ENCODE results near the gene ZNF775. TPM values are rescaled to one million over a fixed set of nuclear protein-coding genes. Genes with fewer than 3 reads are reported as not detected.

The ZNF775 gene
- polyA plus RNA-seq, 1 experiment, result 2.2 TPM

GRCh38 chr7:150442811-150443210, 63.7 kb downstream of the ZNF775 start:
- ChIA-PET POLR2A (no interaction called here), CTCF (no interaction called here)
- H3K27ac ChIP-seq (ENCODE audit: low read depth, low read length), result no peak overlapping the region
- H3K4me3 ChIP-seq (ENCODE audit: low read depth, low read length), result no peak overlapping the region
- H3K9me3 ChIP-seq (ENCODE audit: control insufficient read depth, insufficient read depth, low read length), result peaks cover 16% of the 10 kb centered on the region
- H3K27me3 ChIP-seq (ENCODE audit: control insufficient read depth, insufficient read depth, low read length), result no peaks in the 10 kb centered on the region
- no peak for TF ChIP-seq CTCF (IDR thresholded peaks at IDR 0.05; ENCODE audit: low read depth, low read length)
- no peak for DNase-seq (ENCODE audit: low read depth, low spot score)

DNA sequence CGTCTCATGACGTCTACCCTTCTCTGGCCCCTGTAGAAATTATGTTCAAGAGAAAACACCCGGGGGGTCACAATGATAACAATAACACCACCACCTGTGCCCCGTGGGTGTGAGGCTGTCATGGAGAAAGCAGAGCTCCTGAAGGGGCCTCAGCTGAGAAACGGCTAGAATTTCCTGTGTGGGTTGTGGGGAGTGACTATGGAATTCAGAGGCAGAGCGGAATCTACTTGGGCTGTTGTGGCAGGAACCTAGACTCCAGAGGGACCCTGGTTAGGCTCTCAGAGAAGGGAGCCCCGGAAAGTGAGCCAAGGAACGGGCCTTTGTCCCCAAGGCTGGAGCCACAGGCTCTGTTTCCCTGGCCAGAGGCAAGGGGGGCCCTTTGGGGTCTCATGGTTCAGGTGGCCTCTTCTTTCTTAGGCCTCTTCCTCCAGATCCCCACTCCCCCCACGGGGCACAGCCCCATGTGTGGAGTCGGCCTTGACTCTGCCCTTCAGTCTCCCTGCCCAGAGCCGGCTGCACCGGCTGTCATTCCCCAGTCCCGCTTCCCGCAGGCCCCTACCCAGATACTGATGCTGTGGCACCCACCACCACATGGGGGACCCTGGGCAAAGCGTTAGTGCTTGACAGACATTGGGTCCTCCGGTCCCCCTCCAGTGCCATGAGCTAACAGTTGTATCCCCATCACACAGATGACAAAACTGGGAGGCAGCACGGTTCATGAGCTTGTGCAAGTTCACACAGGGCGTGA, 64.8 kb downstream of the ZNF775 start:
- no peak overlapping the region for H3K27ac ChIP-seq (ENCODE audit: low read depth, low read length)
- peaks cover 16% of the 10 kb centered on the region for H3K9me3 ChIP-seq (ENCODE audit: control insufficient read depth, insufficient read depth, low read length)
- H3K4me3 ChIP-seq (ENCODE audit: low read depth, low read length), result no peak overlapping the region
- peaks cover 2% of the 10 kb centered on the region for H3K27me3 ChIP-seq (ENCODE audit: control insufficient read depth, insufficient read depth, low read length)
- no peak for TF ChIP-seq CTCF (IDR thresholded peaks at IDR 0.05; ENCODE audit: low read depth, low read length)
- POLR2A ChIA-PET, result no interaction called here
- DNase-seq (ENCODE audit: low read depth, low spot score), result no peak
- CTCF ChIA-PET, result interaction anchor here (1.6 kb wide), 1 partner anchor 12 kb away, joined by 4 read pairs; no protein-coding TSS in a partner anchor

GRCh38 chr7:150444674-150445365, 65.7 kb downstream of the ZNF775 start:
- Histone ChIP-seq H3K27ac (ENCODE audit: low read depth, low read length) (no peak overlapping the region), H3K27me3 (ENCODE audit: control insufficient read depth, insufficient read depth, low read length) (peaks cover 9% of the 10 kb centered on the region), H3K4me3 (ENCODE audit: low read depth, low read length) (no peak overlapping the region), H3K9me3 (ENCODE audit: control insufficient read depth, insufficient read depth, low read length) (peaks cover 16% of the 10 kb centered on the region)
- DNase-seq (ENCODE audit: low read depth, low spot score), result no peak
- POLR2A ChIA-PET, result no interaction called here
- CTCF ChIA-PET, result interaction anchor here (0.9 to 1.6 kb wide), 2 partner anchors 13 to 89 kb away, joined by 3 to 4 read pairs; no protein-coding TSS in a partner anchor
- TF ChIP-seq CTCF (IDR thresholded peaks at IDR 0.05; ENCODE audit: low read depth, low read length), result no peak

- POLR2A ChIA-PET, result no interaction called here
- Histone ChIP-seq H3K4me3 (ENCODE audit: low read depth, low read length) (no peak overlapping the region), H3K9me3 (ENCODE audit: control insufficient read depth, insufficient read depth, low read length) (peaks cover 16% of the 10 kb centered on the region), H3K27me3 (ENCODE audit: control insufficient read depth, insufficient read depth, low read length) (peaks cover 17% of the 10 kb centered on the region), H3K27ac (ENCODE audit: low read depth, low read length) (no peak overlapping the region)
- no peak for TF ChIP-seq CTCF (IDR thresholded peaks at IDR 0.05; ENCODE audit: low read depth, low read length)
- DNase-seq (ENCODE audit: low read depth, low spot score), result no peak
- CTCF ChIA-PET, result interaction anchor here (1.2 kb wide), 1 partner anchor 12 kb away, joined by 4 read pairs; no protein-coding TSS in a partner anchor
Observed at GRCh38 chr7:150446288-150446938, 67.3 kb downstream of the ZNF775 start.

Other genes with a start within 250 kb of the ZNF775 start
- gene LRRC61, start 56.0 kb upstream of the ZNF775 start, polyA plus RNA-seq (2011; rRNA removed), result 0.17 and 0.57 TPM in 2 replicates
- 0.31 and 0.36 TPM in 2 replicates for gene ACTR3C, start 55.8 kb upstream of the ZNF775 start, polyA plus RNA-seq (2011; rRNA removed)
- gene RARRES2, start 37.7 kb upstream of the ZNF775 start, polyA plus RNA-seq (2011; rRNA removed), result 6.7 and 7.0 TPM in 2 replicates
- gene REPIN1, start 10.5 kb upstream of the ZNF775 start, polyA plus RNA-seq (2011; rRNA removed), result 28.4 and 38.3 TPM in 2 replicates
- gene GIMAP8, start 71.3 kb downstream of the ZNF775 start, polyA plus RNA-seq (2011; rRNA removed), result not detected in 2 replicates
- gene GIMAP7, start 135.5 kb downstream of the ZNF775 start, polyA plus RNA-seq (2011; rRNA removed), result not detected in 2 replicates
- not detected in 2 replicates for gene GIMAP4, start 188.1 kb downstream of the ZNF775 start, polyA plus RNA-seq (2011; rRNA removed)